HEK293T (cell line): ENCODE measurements around the gene CD37.
"Not testable (repeated sequence)": the region's sequence is repeated elsewhere in the genome, so short reads cannot be mapped to it uniquely, and the experiment has no call there.

Experiments used
- CTCF ChIA-PET: fragments of 350-600 bp; formaldehyde crosslinking; extraction: SDS; loops from one replicate; lab custom pipeline; 2021; ENCODE audit warnings: antibody characterized with exemption, inconsistent platforms; lab: Yijun Ruan, JAX
- POLR2A ChIA-PET: fragments of 350-600 bp; formaldehyde crosslinking; extraction: SDS; loops from one replicate; lab custom pipeline; 2020; ENCODE audit warnings: antibody characterized with exemption, inconsistent platforms; lab: Yijun Ruan, JAX
- DNase-seq: peaks from one replicate; pipeline ENCODE4 v3.0.0; 2012; ENCODE audit warnings: mixed read lengths; ENCODE audit errors: extremely low spot score
- ARNT ChIP-seq: fragments of 450-650 bp; IDR thresholded peaks from 2 replicates; pipeline ENCODE4 v1.6.1; 2017; ENCODE audit warnings: mild to moderate bottlenecking
- BHLHE40 ChIP-seq: fragments of 450-650 bp; IDR thresholded peaks from 2 replicates; pipeline ENCODE4 v1.6.1; 2016; ENCODE audit warnings: mild to moderate bottlenecking, moderate library complexity, borderline replicate concordance
- CTBP1 ChIP-seq: fragments of 450-650 bp; IDR thresholded peaks from 2 replicates; pipeline ENCODE4 v1.6.1; 2016; ENCODE audit warnings: borderline replicate concordance
- ELF4 ChIP-seq: fragments of 450-650 bp; IDR thresholded peaks from 2 replicates; pipeline ENCODE4 v1.6.1; 2017; ENCODE audit warnings: antibody characterized with exemption
- FOXA1 ChIP-seq: fragments of 450-650 bp; IDR thresholded peaks from 2 replicates; pipeline ENCODE4 v1.6.1; 2016; ENCODE audit warnings: mild to moderate bottlenecking
- FOXK2 ChIP-seq: fragments of 450-650 bp; IDR thresholded peaks from 2 replicates; pipeline ENCODE4 v1.6.1; 2016; ENCODE audit warnings: mild to moderate bottlenecking
- FOXM1 ChIP-seq: fragments of 450-650 bp; IDR thresholded peaks from 2 replicates; pipeline ENCODE4 v1.6.1; 2017; ENCODE audit warnings: mild to moderate bottlenecking, borderline replicate concordance
- HDGF ChIP-seq: fragments of 450-650 bp; IDR thresholded peaks from 2 replicates; pipeline ENCODE4 v1.6.1; 2017; ENCODE audit warnings: antibody characterized with exemption, borderline replicate concordance
- L3MBTL2 ChIP-seq: fragments of 450-650 bp; conservative IDR thresholded peaks from 2 replicates; pipeline ENCODE4 v1.6.1; 2016; ENCODE audit warnings: mild to moderate bottlenecking
- LEF1 ChIP-seq: fragments of 450-650 bp; IDR thresholded peaks from 2 replicates; pipeline ENCODE4 v1.6.1; 2017; ENCODE audit warnings: mild to moderate bottlenecking, borderline replicate concordance
- NFRKB ChIP-seq: fragments of 450-650 bp; IDR thresholded peaks from 2 replicates; pipeline ENCODE4 v1.6.1; 2016; ENCODE audit warnings: mild to moderate bottlenecking, moderate library complexity
- SP1 ChIP-seq: fragments of 450-650 bp; IDR thresholded peaks from 2 replicates; pipeline ENCODE4 v1.6.1; 2017
- SUZ12 ChIP-seq: fragments of 450-650 bp; IDR thresholded peaks from 2 replicates; pipeline ENCODE4 v1.6.1; 2016; ENCODE audit warnings: mild to moderate bottlenecking
- TARDBP ChIP-seq: fragments of 450-650 bp; IDR thresholded peaks from 2 replicates; pipeline ENCODE4 v1.6.1; 2016
- ZNF384 ChIP-seq: fragments of 450-650 bp; IDR thresholded peaks from 2 replicates; pipeline ENCODE4 v1.6.1; 2016
- TF ChIP-seq, protein P1 (sequence below): fragments of 450-650 bp; IDR thresholded peaks from 2 replicates; pipeline ENCODE4 v1.6.1; 2016

Gene CD37, protein sequence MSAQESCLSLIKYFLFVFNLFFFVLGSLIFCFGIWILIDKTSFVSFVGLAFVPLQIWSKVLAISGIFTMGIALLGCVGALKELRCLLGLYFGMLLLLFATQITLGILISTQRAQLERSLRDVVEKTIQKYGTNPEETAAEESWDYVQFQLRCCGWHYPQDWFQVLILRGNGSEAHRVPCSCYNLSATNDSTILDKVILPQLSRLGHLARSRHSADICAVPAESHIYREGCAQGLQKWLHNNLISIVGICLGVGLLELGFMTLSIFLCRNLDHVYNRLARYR

GRCh38 chr19:49335071-49335783 lies at the start of gene CD37:
TSS of gene CD37 (plus strand) at chr19:49335406. CDS start at chr19:49335541, 135 bp downstream.
- TF ChIP-seq ELF4 (no peak), L3MBTL2 (no peak), TARDBP (no peak), CTBP1 (no peak), SP1 (no peak), LEF1 (no peak), FOXA1 (no peak), FOXK2 (no peak), NFRKB (no peak), SUZ12 (no peak), ZNF384 (no peak), HDGF (no peak), ARNT (no peak), FOXM1 (no peak)
- TF ChIP-seq, protein P1, sequence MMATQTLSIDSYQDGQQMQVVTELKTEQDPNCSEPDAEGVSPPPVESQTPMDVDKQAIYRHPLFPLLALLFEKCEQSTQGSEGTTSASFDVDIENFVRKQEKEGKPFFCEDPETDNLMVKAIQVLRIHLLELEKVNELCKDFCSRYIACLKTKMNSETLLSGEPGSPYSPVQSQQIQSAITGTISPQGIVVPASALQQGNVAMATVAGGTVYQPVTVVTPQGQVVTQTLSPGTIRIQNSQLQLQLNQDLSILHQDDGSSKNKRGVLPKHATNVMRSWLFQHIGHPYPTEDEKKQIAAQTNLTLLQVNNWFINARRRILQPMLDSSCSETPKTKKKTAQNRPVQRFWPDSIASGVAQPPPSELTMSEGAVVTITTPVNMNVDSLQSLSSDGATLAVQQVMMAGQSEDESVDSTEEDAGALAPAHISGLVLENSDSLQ = no peak
- ChIA-PET CTCF (no interaction called here), POLR2A (interaction anchor here (1.1 kb wide), 1 partner anchor 25 kb away, joined by 3 read pairs; no protein-coding TSS in a partner anchor)
- DNase-seq = no peak

DNA sequence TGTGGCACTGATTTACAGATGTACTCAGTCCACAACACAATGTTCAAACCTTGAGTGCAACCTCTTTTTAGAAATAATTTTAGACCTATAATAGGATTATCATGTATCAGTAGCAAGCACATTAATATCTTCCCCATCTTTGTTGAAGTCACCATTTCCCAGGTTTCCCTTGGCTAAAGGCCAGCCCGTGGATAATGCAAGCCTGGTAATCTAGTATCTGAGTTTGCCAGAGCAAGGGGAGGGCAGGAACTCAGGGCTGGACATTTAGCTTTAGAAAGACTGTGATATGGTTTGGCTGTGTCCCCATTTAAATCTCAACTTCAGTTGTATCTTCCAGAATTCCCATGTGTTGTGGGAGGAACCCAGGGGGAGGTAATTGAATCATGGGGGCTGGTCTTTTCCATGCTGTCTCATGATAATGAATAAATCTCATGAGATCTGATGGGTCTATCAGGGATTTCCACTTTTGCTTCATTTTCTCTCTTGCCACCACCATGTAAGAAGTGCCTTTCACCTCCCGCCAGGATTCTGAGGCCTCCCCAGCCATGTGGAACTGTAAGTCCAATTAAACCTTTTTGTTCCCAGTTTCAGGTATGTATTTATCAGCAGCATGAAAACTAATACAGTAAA lies 48.0 kb upstream of the CD37 start:
- TF ChIP-seq SUZ12 (no peak), TARDBP (no peak), FOXK2 (no peak), ZNF384 (no peak), CTBP1 (no peak), ARNT (no peak), FOXA1 (no peak), HDGF (no peak), BHLHE40 (no peak), LEF1 (no peak), L3MBTL2 (no peak), NFRKB (no peak), SP1 (no peak), FOXM1 (no peak)
- TF ChIP-seq, protein P1 = no peak
- ChIA-PET POLR2A (no interaction called here), CTCF (no interaction called here)
- DNase-seq = no peak

- CTCF ChIA-PET, DNase-seq, POLR2A ChIA-PET: not testable (repeated sequence)
Observed at GRCh38 chr19:49288205-49288604, 47.0 kb upstream of the CD37 start.

- CTCF ChIA-PET, POLR2A ChIA-PET, DNase-seq: not testable (repeated sequence)
Observed at GRCh38 chr19:49289286-49289685, 45.9 kb upstream of the CD37 start.

- DNase-seq = no peak
- TF ChIP-seq ARNT = no peak
- TF ChIP-seq NFRKB = no peak
- no peak for TF ChIP-seq ZNF384
- TF ChIP-seq HDGF = no peak
- no peak for TF ChIP-seq FOXA1
- TF ChIP-seq L3MBTL2 = no peak
- no peak for TF ChIP-seq SP1
- no peak for TF ChIP-seq FOXM1
- TF ChIP-seq, protein P1 = no peak
- TF ChIP-seq FOXK2 = no peak
- TF ChIP-seq LEF1 = no peak
- no peak for TF ChIP-seq TARDBP
- no peak for TF ChIP-seq ELF4
- ChIA-PET POLR2A (interaction anchor here (0.6 kb wide), 1 partner anchor 10 kb away, joined by 3 read pairs; no protein-coding TSS in a partner anchor), CTCF (no interaction called here)
Observed at GRCh38 chr19:49290517-49290916, 44.7 kb upstream of the CD37 start.

GRCh38 chr19:49294401-49294800 lies 40.8 kb upstream of the CD37 start:
- CTCF ChIA-PET = interaction anchor here (0.6 to 0.7 kb wide), 3 partner anchors 12 to 85 kb away, joined by 3 to 5 read pairs (median 3); no protein-coding TSS in a partner anchor
- POLR2A ChIA-PET = interaction anchor here (0.8 kb wide), 1 partner anchor 202 kb away, joined by 3 read pairs; the partner anchor contains the start of gene RPS11
- DNase-seq = no peak
- TF ChIP-seq CTBP1 (no peak), FOXK2 (no peak), ELF4 (no peak), L3MBTL2 (no peak), SP1 (no peak), SUZ12 (no peak), ZNF384 (no peak), HDGF (no peak), FOXM1 (no peak), LEF1 (no peak), BHLHE40 (no peak), TARDBP (no peak)
